KMS-11 (cell line): Measurements from ENCODE around the gene GRID1.
"Not testable (repeated sequence)": the region's sequence is repeated elsewhere in the genome, so short reads cannot be mapped to it uniquely, and the experiment has no call there.

Experiments used
- H2AFZ ChIP-seq: fragments of 200-600 bp; sonication (generic); 2 replicates; pipeline ENCODE4 v1.6.1; 2016; ENCODE audit warnings: antibody characterized with exemption, mixed run types, low read depth
- H3K27ac ChIP-seq: fragments of 200-600 bp; sonication (generic); 2 replicates; pipeline ENCODE4 v1.6.1; 2016; ENCODE audit warnings: mild to moderate bottlenecking, mixed run types
- H3K27me3 ChIP-seq: fragments of 200-600 bp; sonication (generic); 2 replicates; pipeline ENCODE4 v1.6.1; 2017; ENCODE audit warnings: mild to moderate bottlenecking, low read depth, mixed run types, moderate library complexity; ENCODE audit not compliant: insufficient read depth
- H3K36me3 ChIP-seq: fragments of 200-600 bp; sonication (generic); 2 replicates; pipeline ENCODE4 v1.6.1; 2017; ENCODE audit warnings: mild to moderate bottlenecking, mixed run types; ENCODE audit not compliant: insufficient read depth
- H3K4me1 ChIP-seq: fragments of 200-600 bp; sonication (generic); 2 replicates; pipeline ENCODE4 v1.6.1; 2016; ENCODE audit warnings: mild to moderate bottlenecking, low read depth, mixed run types; ENCODE audit not compliant: poor library complexity, severe bottlenecking
- H3K4me2 ChIP-seq: fragments of 200-600 bp; sonication (generic); 2 replicates; pipeline ENCODE4 v1.7.0; 2016; ENCODE audit warnings: mild to moderate bottlenecking, mixed run types
- H3K4me3 ChIP-seq: fragments of 200-600 bp; sonication (generic); IDR thresholded peaks from 2 replicates; pipeline ENCODE4 v1.6.1; 2017; ENCODE audit warnings: low read depth, low read length, mixed read lengths; ENCODE audit not compliant: insufficient read depth
- H3K79me2 ChIP-seq: fragments of 200-600 bp; sonication (generic); 2 replicates; pipeline ENCODE4 v1.6.1; 2016; ENCODE audit warnings: low read depth, mixed run types; ENCODE audit not compliant: insufficient read depth
- H3K9ac ChIP-seq: fragments of 200-600 bp; sonication (generic); 2 replicates; pipeline ENCODE4 v1.6.1; 2016; ENCODE audit warnings: mild to moderate bottlenecking, mixed run types
- H4K20me1 ChIP-seq: fragments of 200-600 bp; sonication (generic); 2 replicates; pipeline ENCODE4 v1.6.1; 2016; ENCODE audit warnings: mild to moderate bottlenecking, mixed run types; ENCODE audit not compliant: insufficient read depth
- TF ChIP-seq, protein P1 (sequence below): fragments of 200-600 bp; sonication (generic); conservative IDR thresholded peaks from 2 replicates; pipeline ENCODE4 v1.6.1; 2017; ENCODE audit warnings: low read depth, mild to moderate bottlenecking, antibody characterized with exemption, low read length, moderate library complexity, mixed read lengths

GRID1 gene

DNA sequence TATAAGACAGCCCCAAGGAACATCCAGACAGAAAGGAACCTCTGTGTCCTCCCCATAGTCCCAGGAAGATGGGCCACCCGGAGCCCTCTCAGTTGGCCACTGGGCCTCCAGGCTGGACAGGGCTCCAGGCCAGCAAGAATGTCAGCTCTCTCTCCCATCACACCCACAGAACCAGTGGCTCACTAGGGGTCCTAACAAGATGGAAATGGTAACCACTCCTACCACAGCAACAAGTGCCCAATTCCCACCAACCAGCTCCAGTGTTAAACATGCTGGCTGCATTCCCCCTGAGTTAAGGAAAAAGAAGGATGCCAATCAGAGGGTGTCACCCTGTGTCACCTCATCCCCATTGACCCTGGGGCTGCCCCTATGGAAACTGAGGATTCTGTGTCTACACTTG, 333.0 kb downstream of the GRID1 start:
- H3K4me2 ChIP-seq, result no peak overlapping the region
- TF ChIP-seq, protein P1, sequence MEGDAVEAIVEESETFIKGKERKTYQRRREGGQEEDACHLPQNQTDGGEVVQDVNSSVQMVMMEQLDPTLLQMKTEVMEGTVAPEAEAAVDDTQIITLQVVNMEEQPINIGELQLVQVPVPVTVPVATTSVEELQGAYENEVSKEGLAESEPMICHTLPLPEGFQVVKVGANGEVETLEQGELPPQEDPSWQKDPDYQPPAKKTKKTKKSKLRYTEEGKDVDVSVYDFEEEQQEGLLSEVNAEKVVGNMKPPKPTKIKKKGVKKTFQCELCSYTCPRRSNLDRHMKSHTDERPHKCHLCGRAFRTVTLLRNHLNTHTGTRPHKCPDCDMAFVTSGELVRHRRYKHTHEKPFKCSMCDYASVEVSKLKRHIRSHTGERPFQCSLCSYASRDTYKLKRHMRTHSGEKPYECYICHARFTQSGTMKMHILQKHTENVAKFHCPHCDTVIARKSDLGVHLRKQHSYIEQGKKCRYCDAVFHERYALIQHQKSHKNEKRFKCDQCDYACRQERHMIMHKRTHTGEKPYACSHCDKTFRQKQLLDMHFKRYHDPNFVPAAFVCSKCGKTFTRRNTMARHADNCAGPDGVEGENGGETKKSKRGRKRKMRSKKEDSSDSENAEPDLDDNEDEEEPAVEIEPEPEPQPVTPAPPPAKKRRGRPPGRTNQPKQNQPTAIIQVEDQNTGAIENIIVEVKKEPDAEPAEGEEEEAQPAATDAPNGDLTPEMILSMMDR, result no peak
- no peak overlapping the region for H2AFZ ChIP-seq
- no peak overlapping the region for H3K4me3 ChIP-seq
- no peaks in the 10 kb centered on the region for H3K79me2 ChIP-seq
- H3K36me3 ChIP-seq, result no peaks in the 10 kb centered on the region
- no peaks in the 10 kb centered on the region for H4K20me1 ChIP-seq
- no peaks in the 10 kb centered on the region for H3K27me3 ChIP-seq
- no peak overlapping the region for H3K27ac ChIP-seq
- no peak overlapping the region for H3K9ac ChIP-seq
- no peaks in the 10 kb centered on the region for H3K4me1 ChIP-seq

DNA sequence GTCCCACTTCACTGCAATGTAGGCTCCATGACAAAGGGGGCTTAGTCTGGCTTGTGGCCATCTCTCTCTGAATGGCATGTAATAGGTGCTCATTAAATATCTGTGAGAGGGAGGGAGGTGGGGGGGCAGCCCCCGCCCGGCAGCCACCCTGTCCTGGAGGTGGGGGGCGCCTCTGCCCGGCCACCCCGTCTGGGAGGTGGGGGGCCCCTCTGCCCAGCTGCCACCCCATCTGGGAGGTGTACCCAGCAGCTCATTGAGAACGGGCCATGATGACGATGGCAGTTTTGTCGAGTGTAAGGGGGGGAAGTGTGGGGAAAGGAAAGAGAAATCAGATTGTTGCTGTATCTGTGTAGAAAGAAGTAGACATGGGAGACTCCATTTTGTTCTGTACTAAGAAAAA, 334.5 kb downstream of the GRID1 start:
- H3K27ac ChIP-seq, H3K27me3 ChIP-seq, H4K20me1 ChIP-seq, H2AFZ ChIP-seq, H3K79me2 ChIP-seq, H3K4me2 ChIP-seq, H3K4me3 ChIP-seq, H3K4me1 ChIP-seq, H3K36me3 ChIP-seq, H3K9ac ChIP-seq: not testable (repeated sequence)

DNA sequence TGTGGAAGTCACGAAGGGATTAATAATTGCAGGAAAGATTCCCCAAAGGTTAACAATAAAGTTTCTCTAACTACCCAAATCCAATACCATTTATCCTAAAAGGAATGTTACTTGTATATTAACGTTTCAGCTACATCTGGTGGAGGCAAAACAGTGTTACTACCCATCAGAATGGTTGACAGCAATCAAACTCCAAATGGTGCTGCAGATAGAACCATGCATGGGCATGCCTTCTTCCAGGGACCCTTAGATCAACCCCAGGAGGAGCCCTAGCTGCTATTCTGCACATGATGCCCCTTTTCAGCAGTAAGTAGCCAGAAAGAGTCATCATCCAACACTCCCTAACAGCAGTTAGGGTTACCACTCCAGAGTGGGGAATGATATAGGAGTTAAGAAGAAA, 336.3 kb downstream of the GRID1 start:
- no peak overlapping the region for H3K27ac ChIP-seq
- H3K27me3 ChIP-seq, result no peaks in the 10 kb centered on the region
- no peak overlapping the region for H2AFZ ChIP-seq
- H3K36me3 ChIP-seq, result no peaks in the 10 kb centered on the region
- no peaks in the 10 kb centered on the region for H3K4me1 ChIP-seq
- no peak overlapping the region for H3K4me3 ChIP-seq
- H4K20me1 ChIP-seq, result no peaks in the 10 kb centered on the region
- no peak overlapping the region for H3K9ac ChIP-seq
- no peaks in the 10 kb centered on the region for H3K79me2 ChIP-seq
- no peak overlapping the region for H3K4me2 ChIP-seq
- TF ChIP-seq, protein P1, result no peak

DNA sequence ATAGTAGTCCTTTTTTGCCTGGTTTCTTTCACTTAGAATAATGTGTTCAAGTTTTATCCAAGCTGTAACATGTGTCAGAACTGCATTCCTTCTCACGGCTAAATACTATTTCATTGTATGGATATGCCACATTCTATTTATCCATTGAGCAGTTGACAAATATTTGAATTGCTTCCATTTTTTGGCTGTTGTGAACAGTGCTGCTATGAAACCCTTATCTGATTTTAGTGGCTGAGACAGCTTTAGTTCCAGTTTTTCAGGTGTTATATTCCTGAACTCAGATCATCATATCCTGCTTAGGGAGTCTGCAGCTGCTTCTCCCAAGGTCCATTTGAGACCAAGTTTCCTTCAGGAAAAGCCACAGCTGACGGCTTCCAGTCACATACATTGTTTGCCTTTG, 339.2 kb downstream of the GRID1 start:
- Histone ChIP-seq H3K27ac (no peak overlapping the region), H3K36me3 (no peaks in the 10 kb centered on the region), H3K4me2 (no peak overlapping the region), H3K27me3 (no peaks in the 10 kb centered on the region), H3K4me3 (no peak overlapping the region), H4K20me1 (no peaks in the 10 kb centered on the region), H3K79me2 (no peaks in the 10 kb centered on the region), H2AFZ (no peak overlapping the region), H3K9ac (no peak overlapping the region), H3K4me1 (no peaks in the 10 kb centered on the region)
- TF ChIP-seq, protein P1, result no peak

DNA sequence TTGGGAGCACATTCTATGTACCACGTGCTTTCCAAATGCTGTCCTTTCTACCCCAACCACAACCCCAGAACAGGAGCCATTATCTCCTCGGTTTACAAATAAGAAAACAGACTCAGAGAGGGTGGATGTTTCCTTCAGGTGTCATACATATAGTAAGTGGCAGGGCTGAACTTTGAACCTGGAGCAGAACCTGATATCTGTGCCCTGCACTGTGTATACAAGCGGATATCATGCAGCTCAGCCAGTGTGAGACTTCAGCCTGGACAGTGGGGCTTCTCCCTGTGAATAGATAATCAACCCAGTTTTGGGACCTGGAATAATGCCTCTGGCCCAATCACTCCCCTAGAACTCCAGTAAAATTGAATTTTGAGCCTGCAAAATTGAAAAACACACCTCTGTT, 341.1 kb downstream of the GRID1 start:
- Histone ChIP-seq H3K9ac (no peak overlapping the region), H3K4me3 (no peak overlapping the region), H2AFZ (no peak overlapping the region), H3K4me2 (no peak overlapping the region), H3K4me1 (no peaks in the 10 kb centered on the region), H3K27me3 (no peaks in the 10 kb centered on the region), H3K36me3 (no peaks in the 10 kb centered on the region), H4K20me1 (no peaks in the 10 kb centered on the region), H3K27ac (no peak overlapping the region), H3K79me2 (no peaks in the 10 kb centered on the region)
- TF ChIP-seq, protein P1, result no peak
